ENCODE data around the gene HPSE2.

HPSE2 gene

GRCh38 chr10:98676895-98677294 is 558.8 kb downstream of the HPSE2 start:
- no peak for TF ChIP-seq SIN3A (IDR thresholded peaks at IDR 0.05; ENCODE audit: borderline replicate concordance, insufficient read depth, low read length)
- TF ChIP-seq, protein P1, sequence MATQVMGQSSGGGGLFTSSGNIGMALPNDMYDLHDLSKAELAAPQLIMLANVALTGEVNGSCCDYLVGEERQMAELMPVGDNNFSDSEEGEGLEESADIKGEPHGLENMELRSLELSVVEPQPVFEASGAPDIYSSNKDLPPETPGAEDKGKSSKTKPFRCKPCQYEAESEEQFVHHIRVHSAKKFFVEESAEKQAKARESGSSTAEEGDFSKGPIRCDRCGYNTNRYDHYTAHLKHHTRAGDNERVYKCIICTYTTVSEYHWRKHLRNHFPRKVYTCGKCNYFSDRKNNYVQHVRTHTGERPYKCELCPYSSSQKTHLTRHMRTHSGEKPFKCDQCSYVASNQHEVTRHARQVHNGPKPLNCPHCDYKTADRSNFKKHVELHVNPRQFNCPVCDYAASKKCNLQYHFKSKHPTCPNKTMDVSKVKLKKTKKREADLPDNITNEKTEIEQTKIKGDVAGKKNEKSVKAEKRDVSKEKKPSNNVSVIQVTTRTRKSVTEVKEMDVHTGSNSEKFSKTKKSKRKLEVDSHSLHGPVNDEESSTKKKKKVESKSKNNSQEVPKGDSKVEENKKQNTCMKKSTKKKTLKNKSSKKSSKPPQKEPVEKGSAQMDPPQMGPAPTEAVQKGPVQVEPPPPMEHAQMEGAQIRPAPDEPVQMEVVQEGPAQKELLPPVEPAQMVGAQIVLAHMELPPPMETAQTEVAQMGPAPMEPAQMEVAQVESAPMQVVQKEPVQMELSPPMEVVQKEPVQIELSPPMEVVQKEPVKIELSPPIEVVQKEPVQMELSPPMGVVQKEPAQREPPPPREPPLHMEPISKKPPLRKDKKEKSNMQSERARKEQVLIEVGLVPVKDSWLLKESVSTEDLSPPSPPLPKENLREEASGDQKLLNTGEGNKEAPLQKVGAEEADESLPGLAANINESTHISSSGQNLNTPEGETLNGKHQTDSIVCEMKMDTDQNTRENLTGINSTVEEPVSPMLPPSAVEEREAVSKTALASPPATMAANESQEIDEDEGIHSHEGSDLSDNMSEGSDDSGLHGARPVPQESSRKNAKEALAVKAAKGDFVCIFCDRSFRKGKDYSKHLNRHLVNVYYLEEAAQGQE (IDR thresholded peaks at IDR 0.05; ENCODE audit: insufficient read depth in 1 of 2, low read depth in 2 of 2, low read length in 2 of 2), result no peak

DNA sequence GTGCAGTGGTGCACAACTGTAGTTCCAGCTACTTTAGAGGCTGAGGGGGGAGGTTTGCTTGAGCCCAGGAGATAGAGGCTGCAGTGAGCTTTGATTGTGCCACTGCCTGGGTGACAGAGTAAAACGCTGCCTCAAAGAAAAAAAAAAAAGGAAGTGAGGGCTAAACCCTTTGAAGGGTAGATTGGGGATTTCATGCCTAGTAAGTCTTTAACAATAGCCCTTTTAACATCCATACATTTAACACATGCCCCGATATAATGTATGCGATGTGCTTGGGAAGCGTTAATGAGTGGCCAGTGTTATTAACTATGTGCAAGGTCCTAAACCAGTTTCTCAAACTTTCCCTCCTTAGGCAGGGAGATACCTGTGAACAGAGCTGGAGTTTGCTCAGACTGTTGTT is 559.8 kb downstream of the HPSE2 start:
- no peak for TF ChIP-seq POLR2AphosphoS5 (IDR thresholded peaks at IDR 0.05; ENCODE audit: low read depth, low read length)
- TF ChIP-seq TAF1 (IDR thresholded peaks at IDR 0.05; ENCODE audit: borderline replicate concordance, insufficient read depth, low read length), result no peak
- no peak for TF ChIP-seq FOXP2 (optimal IDR thresholded peaks at IDR 0.05; ENCODE audit: borderline replicate concordance, extremely low read depth, extremely low read length, insufficient read depth)
- TF ChIP-seq, protein P1 (IDR thresholded peaks at IDR 0.05; ENCODE audit: insufficient read depth in 1 of 2, low read depth in 2 of 2, low read length in 2 of 2), result no peak
- no peak for TF ChIP-seq SIN3A (IDR thresholded peaks at IDR 0.05; ENCODE audit: borderline replicate concordance, insufficient read depth, low read length)

DNA sequence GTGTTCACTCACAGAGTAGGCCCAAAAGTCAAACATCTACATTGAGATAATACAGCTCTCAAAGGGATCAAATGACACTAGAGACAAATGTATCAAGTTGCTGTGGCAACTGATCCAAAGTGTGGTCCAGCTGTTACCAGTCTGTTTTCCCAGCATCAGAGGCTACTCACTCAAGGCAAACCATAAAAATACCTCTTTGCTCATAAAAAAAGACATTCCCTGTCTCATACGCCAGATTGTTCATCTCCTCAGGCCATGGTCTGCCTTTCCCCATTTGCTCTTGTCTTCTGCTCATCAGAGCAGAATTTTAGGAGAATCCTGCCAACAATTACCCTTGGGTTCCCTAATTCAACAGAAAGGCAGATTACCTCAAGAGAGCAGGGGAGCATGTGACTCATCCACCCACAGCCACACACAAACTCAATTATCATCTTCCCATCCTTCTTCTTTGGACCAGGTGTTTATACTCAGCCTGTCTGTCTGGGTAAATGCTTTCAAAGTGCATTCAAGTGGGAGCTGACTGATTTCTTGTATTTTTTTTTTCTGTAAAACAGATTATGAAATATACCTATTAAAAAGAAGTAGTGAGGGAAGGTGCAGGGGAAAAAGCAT is 562.4 kb downstream of the HPSE2 start:
- TF ChIP-seq TAF1 (IDR thresholded peaks at IDR 0.05; ENCODE audit: borderline replicate concordance, insufficient read depth, low read length) (no peak), POLR2AphosphoS5 (IDR thresholded peaks at IDR 0.05; ENCODE audit: low read depth, low read length) (no peak), SIN3A (IDR thresholded peaks at IDR 0.05; ENCODE audit: borderline replicate concordance, insufficient read depth, low read length) (no peak), FOXP2 (optimal IDR thresholded peaks at IDR 0.05; ENCODE audit: borderline replicate concordance, extremely low read depth, extremely low read length, insufficient read depth) (no peak)
- TF ChIP-seq, protein P1 (IDR thresholded peaks at IDR 0.05; ENCODE audit: insufficient read depth in 1 of 2, low read depth in 2 of 2, low read length in 2 of 2), result no peak

DNA sequence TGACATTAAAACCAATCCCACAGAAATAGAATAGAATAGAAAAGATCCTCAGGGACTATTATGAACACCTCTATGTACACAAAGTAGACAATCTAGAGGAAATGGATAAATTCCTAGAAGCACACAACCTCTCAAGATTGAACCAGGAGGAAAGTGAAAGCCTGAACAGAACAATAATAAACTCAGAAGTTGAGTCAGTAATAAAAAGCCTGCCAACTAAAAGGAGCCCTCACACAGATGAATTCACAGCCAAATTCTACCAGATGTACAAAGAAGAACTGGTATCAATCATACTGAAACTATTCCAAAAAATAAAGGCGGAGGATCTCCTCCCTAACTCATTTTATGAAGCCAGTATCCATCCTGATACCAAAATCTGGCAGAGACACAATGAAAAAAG is 568.6 kb downstream of the HPSE2 start:
- no peak for TF ChIP-seq SIN3A (IDR thresholded peaks at IDR 0.05; ENCODE audit: borderline replicate concordance, insufficient read depth, low read length)
- no peak for TF ChIP-seq FOXP2 (optimal IDR thresholded peaks at IDR 0.05; ENCODE audit: borderline replicate concordance, extremely low read depth, extremely low read length, insufficient read depth)
- no peak for TF ChIP-seq POLR2AphosphoS5 (IDR thresholded peaks at IDR 0.05; ENCODE audit: low read depth, low read length)
- no peak for TF ChIP-seq TAF1 (IDR thresholded peaks at IDR 0.05; ENCODE audit: borderline replicate concordance, insufficient read depth, low read length)
- TF ChIP-seq, protein P1 (IDR thresholded peaks at IDR 0.05; ENCODE audit: insufficient read depth in 1 of 2, low read depth in 2 of 2, low read length in 2 of 2), result no peak

DNA sequence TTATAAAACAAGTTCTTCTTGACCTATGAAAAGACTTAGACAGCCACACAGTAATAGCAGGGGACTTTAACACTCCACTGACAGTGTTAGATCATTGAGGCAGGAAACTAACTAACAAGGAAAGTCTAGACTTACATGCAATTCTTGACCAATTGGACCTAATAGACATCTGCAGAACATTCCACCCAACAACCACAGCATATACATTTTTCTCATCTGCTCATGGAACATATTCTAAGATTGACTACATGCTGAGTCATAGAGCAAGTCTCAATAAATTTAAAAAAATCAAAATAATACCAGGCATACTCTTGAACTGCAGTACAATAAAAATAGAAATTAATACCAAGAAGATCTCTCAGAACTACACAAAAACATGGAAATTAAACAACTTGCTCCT is 569.4 kb downstream of the HPSE2 start:
- no peak for TF ChIP-seq FOXP2 (optimal IDR thresholded peaks at IDR 0.05; ENCODE audit: borderline replicate concordance, extremely low read depth, extremely low read length, insufficient read depth)
- no peak for TF ChIP-seq POLR2AphosphoS5 (IDR thresholded peaks at IDR 0.05; ENCODE audit: low read depth, low read length)
- TF ChIP-seq SIN3A (IDR thresholded peaks at IDR 0.05; ENCODE audit: borderline replicate concordance, insufficient read depth, low read length), result no peak
- TF ChIP-seq, protein P1 (IDR thresholded peaks at IDR 0.05; ENCODE audit: insufficient read depth in 1 of 2, low read depth in 2 of 2, low read length in 2 of 2), result no peak
- no peak for TF ChIP-seq TAF1 (IDR thresholded peaks at IDR 0.05; ENCODE audit: borderline replicate concordance, insufficient read depth, low read length)

All from PFSK-1 (cell line).